ENCODE results near the gene SEPSECS.

Gene SEPSECS

GRCh38 chr4:25113915-25114904 is 46.0 kb downstream of the SEPSECS start:
- peak in 1 of 10 donors; percentile 70 for DNase-seq
- intact Hi-C loops (cut with DNase I): no loop called here

GRCh38 chr4:25112995-25113380 is 47.3 kb downstream of the SEPSECS start:
- intact Hi-C loops (cut with DNase I): no loop called here

GRCh38 chr4:25112366-25112994 is 47.8 kb downstream of the SEPSECS start:
- intact Hi-C loops (cut with DNase I): no loop called here
- DNase-seq: no peak

More at GRCh38 chr4:25112995-25113380, 47.3 kb downstream of the SEPSECS start:
- DNase-seq: no peak

- intact Hi-C loops (cut with DNase I): no loop called here
Measured at GRCh38 chr4:25111648-25112196, 48.5 kb downstream of the SEPSECS start.

GRCh38 chr4:25110527-25111329 is 49.5 kb downstream of the SEPSECS start:
- intact Hi-C loops (cut with DNase I): no loop called here
- no peak for DNase-seq

More at GRCh38 chr4:25111648-25112196, 48.5 kb downstream of the SEPSECS start:
- no peak for DNase-seq

- intact Hi-C loops (cut with DNase I): no loop called here
- DNase-seq: no peak
Measured at GRCh38 chr4:25109511-25109910, 50.7 kb downstream of the SEPSECS start.

- intact Hi-C loops (cut with DNase I): no loop called here
- DNase-seq: no peak
Measured at GRCh38 chr4:25108556-25108955, 51.7 kb downstream of the SEPSECS start.

GRCh38 chr4:25107827-25108516 is 52.3 kb downstream of the SEPSECS start:
- DNase-seq: no peak
- intact Hi-C loops (cut with DNase I): no loop called here

- no peak for DNase-seq
- intact Hi-C loops (cut with DNase I): no loop called here
Measured at GRCh38 chr4:25106363-25107151, 53.7 kb downstream of the SEPSECS start.

GRCh38 chr4:25104591-25104990 is 55.7 kb downstream of the SEPSECS start:
- intact Hi-C loops (cut with DNase I): no loop called here
- DNase-seq: no peak

- intact Hi-C loops (cut with DNase I): no loop called here
- DNase-seq: no peak
Measured at GRCh38 chr4:25103418-25103817, 56.8 kb downstream of the SEPSECS start.

GRCh38 chr4:25101836-25102235 is 58.4 kb downstream of the SEPSECS start:
- intact Hi-C loops (cut with DNase I): no loop called here
- DNase-seq: no peak

- no peak for DNase-seq
- intact Hi-C loops (cut with DNase I): no loop called here
Measured at GRCh38 chr4:25100710-25101109, 59.5 kb downstream of the SEPSECS start.

GRCh38 chr4:25100021-25100555 is 60.2 kb downstream of the SEPSECS start:
- DNase-seq: no peak
- intact Hi-C loops (cut with DNase I): no loop called here

- DNase-seq: no peak
- intact Hi-C loops (cut with DNase I): no loop called here
Measured at GRCh38 chr4:25098964-25099891, 61.0 kb downstream of the SEPSECS start.

- intact Hi-C loops (cut with DNase I): no loop called here
Measured at GRCh38 chr4:25096981-25097443, 63.2 kb downstream of the SEPSECS start.

GRCh38 chr4:25096251-25096980 is 63.8 kb downstream of the SEPSECS start:
- intact Hi-C loops (cut with DNase I): no loop called here
- no peak for DNase-seq

More at GRCh38 chr4:25096981-25097443, 63.2 kb downstream of the SEPSECS start:
- DNase-seq: no peak

Measured in posterior cingulate gyrus (tissue), 11 donors.